Mammary epithelial cell (primary cell): ENCODE measurements around the gene NPIPB6.

Source experiments
- CTCF ChIP-seq, 2 donors: IDR thresholded peaks in 1 of 2; conservative IDR thresholded peaks in 1 of 2; 2 replicates each; pipeline ENCODE4 v1.5.1; 2011 to 2012; ENCODE audit warnings: inconsistent platforms in 2 of 2, low read length in 2 of 2, mild to moderate bottlenecking in 2 of 2, control low read depth in 1 of 2, low read depth in 1 of 2; ENCODE audit not compliant: insufficient read depth in 1 of 2; ENCODE audit errors: extremely low read depth in 1 of 2
- EZH2 ChIP-seq: IDR thresholded peaks from 2 replicates; pipeline ENCODE4 v1.6.1; 2012; ENCODE audit warnings: low read length, inconsistent platforms, borderline replicate concordance

GRCh38 chr16:28319476-28320022 lies 43.8 kb downstream of the NPIPB6 start:
- no peak for TF ChIP-seq CTCF (conservative IDR thresholded peaks at IDR 0.05 in 1 of 2, IDR thresholded peaks at IDR 0.05 in 1 of 2; ENCODE audit: extremely low read depth in 1 of 2, insufficient read depth in 1 of 2, low read depth in 1 of 2, low read length in 2 of 2)
- TF ChIP-seq EZH2: no peak
